GM12892 (cell line): ENCODE data around the gene GPR137.

ENCODE experiments used
- DNase-seq: peaks from one replicate; pipeline ENCODE4 v3.0.0; 2011; ENCODE audit not compliant: insufficient read length
- FAIRE-seq: peaks from 2 replicates; lab custom pipeline; 2011; peaks lifted over from hg19 to GRCh38; lab: Jason Lieb, UNC
- POLR2A ChIP-seq: IDR thresholded peaks from 2 replicates; pipeline ENCODE4 v1.6.1; 2011; ENCODE audit warnings: low read depth, low read length, control low read depth
- POLR2AphosphoS5 ChIP-seq: IDR thresholded peaks from 2 replicates; pipeline ENCODE4 v1.6.1; 2011; ENCODE audit warnings: low read depth, low read length, control low read depth
- TAF1 ChIP-seq: IDR thresholded peaks from 2 replicates; pipeline ENCODE4 v1.6.1; 2011; ENCODE audit warnings: low read depth, mild to moderate bottlenecking, control low read depth, low read length, borderline replicate concordance

The GPR137 gene

DNA sequence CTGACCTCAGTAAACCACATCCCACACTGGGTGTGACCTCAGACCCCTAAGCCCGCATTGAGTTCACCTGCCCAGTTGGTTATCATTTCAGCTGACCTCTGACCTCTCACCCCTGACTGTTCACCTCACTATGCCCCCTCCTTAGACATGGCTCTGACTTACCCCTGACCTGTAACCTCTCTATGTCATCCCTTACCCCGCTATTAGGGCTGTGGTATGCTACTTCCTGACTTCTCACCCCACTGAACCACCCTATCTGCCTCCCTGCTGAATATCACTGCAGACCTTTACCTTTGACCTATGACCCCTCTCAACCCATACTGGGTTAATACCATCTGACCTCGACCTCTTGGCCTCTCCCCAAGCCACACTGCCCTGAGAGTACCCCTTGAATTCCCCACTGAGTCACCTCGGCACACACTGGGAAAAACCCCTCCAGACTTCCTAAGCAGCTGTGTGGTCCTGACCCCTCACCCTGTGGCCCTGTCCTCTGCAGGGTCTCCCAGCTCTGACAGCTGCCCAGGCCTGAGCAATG is 26.0 kb upstream of the GPR137 start:
- no peak for DNase-seq
- no peak for TF ChIP-seq POLR2A
- TF ChIP-seq POLR2AphosphoS5 = no peak
- no peak for TF ChIP-seq TAF1
- peak; percentile 90 for FAIRE-seq

DNA sequence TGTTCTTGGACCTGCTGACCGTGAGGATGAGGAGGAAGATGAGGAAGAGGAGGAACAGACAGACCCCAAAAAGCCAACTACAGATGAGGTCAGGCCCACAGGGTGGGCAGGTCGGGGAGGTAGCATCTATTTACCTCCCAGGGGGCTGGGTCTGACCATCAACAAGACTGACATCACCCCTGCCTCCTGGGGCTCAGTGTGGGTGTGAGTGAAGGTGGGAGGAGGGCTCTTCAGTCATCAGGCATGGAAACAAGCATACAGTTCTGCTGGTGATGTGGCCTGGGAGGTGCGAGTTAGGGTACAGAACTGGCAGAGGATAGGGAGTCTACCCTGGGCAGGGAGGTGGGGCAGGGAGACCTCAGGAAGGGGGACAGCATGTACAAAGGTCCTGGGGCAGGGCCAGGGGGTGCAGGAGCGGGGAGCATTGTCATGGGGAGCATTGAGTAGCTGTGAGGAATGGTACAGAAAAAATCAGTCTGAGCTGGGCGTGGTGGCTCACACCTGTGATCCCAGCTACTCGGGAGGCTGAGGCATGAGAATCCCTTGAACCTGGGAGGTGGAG is 25.4 kb upstream of the GPR137 start:
- no peak for FAIRE-seq
- DNase-seq = no peak
- TF ChIP-seq TAF1 = no peak

DNA sequence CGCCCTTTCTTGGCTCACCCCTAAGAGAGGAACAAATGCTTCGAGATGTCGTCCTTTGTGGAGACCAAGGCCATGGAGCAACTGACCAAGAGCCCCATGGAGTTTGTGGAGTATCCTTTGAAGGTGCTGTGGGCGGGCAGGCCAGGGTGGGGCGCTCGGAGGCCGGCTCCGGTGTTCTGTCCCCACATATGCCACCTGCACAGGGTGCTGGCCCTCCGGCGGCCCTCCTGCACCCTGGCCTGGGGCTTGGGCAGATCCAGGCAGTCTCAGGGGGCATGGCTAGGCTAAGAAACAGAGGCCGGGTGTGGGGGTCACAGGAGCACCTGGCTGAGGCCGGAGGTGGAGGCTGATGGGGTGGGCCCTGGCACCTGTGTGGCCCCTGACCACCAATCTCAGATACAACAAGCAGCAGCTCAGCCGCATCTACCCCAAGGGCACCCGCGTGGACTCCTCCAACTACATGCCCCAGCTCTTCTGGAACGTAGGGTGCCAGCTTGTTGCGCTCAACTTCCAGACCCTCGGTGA is 24.0 kb upstream of the GPR137 start:
- TF ChIP-seq TAF1 (no peak), POLR2AphosphoS5 (no peak), POLR2A (no peak)
- DNase-seq = no peak
- FAIRE-seq = no peak

DNA sequence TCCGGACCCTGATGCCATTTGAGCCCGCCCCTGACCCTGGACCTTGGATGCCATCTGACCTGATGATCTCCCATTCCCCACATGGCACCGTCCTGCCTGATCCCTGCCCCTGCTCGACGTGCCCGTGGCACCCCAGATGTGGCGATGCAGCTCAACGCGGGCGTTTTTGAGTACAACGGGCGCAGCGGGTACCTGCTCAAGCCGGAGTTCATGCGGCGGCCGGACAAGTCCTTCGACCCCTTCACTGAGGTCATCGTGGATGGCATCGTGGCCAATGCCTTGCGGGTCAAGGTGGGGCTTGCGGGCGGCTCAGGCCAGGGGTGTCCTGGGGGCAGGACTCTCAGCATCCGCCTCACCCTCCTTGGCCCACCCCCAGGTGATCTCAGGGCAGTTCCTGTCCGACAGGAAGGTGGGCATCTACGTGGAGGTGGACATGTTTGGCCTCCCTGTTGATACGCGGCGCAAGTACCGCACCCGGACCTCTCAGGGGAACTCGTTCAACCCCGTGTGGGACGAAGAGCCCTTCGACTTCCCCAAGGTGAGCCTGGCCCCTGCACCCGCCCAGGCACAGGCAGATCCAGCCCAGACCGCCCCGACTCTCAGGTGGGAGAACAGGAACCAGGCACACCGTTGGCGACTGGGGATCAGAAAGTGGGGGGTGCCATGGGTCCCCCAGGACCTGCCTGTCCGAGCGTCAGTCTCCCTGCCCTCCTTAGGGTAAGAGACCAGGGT is 23.2 kb upstream of the GPR137 start:
- DNase-seq (no peak), FAIRE-seq (no peak)
- TF ChIP-seq POLR2A (no peak), TAF1 (no peak), POLR2AphosphoS5 (no peak)

DNA sequence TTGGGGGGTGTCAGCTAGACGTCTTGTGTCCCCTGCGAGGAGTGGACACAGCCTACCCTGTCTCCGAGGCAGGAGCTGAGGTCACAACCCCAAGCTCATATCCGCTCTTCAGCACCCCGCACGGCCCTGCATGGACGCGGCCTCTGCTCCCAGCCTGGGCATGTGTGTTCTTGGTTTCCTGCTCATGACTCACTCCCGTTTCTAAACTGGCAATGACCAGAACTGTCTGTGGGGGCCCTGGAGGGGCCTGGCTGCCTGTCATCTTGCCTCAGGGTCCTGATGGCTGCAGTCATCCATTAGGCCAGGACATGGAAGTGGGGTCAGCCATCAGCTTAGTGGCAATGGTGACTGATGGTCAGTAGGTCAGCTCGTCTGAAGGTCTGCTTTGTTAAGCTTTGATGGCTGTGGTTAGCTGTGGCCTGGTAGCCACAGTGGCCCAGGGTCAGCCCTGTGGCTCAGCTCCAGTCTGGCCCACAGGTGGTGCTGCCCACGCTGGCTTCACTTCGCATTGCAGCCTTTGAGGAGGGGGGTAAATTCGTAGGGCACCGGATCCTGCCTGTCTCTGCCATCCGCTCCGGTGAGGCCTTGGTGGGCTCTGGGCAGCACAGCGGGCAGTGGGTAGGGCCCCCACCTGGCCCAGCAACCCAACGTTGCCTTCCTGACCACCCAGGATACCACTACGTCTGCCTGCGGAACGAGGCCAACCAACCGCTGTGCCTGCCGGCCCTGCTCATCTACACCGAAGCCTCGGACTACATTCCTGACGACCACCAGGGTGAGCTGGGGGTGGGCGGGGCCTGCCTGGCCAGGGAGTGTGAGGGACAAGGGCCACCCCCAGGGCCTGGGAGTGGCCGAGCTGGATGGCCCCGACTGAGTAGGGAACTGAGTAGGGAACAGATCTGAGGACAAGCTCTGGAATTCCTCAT is 22.4 kb upstream of the GPR137 start:
- DNase-seq (no peak), FAIRE-seq (no peak)
- no peak for TF ChIP-seq TAF1
- no peak for TF ChIP-seq POLR2AphosphoS5
- TF ChIP-seq POLR2A = no peak

DNA sequence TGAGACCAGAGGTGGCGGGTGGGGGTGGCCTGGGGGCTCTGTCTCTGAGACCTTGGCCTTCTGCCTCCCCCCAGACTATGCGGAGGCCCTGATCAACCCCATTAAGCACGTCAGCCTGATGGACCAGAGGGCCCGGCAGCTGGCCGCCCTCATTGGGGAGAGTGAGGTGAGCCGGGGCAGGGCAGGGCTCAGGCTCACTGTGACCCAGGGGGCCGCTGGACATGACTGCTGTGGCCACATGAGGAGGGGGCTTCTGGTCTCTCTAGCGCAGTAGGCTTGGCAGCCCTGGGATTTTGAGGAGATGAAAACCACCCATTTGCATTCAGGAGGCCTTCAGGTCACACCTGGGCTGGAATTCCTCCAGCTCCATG is 21.7 kb upstream of the GPR137 start:
- TF ChIP-seq TAF1 (no peak), POLR2A (no peak), POLR2AphosphoS5 (no peak)
- no peak for FAIRE-seq
- no peak for DNase-seq

DNA sequence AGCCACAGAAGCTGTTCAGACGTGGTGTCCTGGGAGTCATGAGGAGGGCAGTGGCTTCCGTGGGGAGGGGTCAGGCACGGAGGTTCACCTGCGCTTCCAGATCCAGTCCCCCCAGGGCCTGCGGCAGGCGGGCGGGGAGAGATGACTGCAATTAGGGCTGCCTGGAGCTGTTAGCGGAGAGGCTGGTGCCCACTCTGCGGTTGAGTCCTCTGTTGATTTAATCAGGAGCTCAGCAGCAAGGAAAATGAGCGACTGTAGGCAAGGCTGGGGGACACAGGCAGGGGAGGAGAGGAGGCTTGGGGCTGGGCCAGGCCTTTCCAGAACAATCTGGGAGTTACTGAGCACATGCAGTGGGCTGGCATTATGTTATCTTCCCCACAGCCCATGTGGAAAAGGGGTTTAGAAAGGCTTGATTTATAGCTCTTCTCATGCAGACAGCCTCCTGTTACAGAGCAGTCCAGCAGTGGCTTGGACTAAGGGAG is 21.2 kb upstream of the GPR137 start:
- DNase-seq = no peak
- FAIRE-seq = no peak
- TF ChIP-seq POLR2AphosphoS5 (no peak), TAF1 (no peak), POLR2A (no peak)

DNA sequence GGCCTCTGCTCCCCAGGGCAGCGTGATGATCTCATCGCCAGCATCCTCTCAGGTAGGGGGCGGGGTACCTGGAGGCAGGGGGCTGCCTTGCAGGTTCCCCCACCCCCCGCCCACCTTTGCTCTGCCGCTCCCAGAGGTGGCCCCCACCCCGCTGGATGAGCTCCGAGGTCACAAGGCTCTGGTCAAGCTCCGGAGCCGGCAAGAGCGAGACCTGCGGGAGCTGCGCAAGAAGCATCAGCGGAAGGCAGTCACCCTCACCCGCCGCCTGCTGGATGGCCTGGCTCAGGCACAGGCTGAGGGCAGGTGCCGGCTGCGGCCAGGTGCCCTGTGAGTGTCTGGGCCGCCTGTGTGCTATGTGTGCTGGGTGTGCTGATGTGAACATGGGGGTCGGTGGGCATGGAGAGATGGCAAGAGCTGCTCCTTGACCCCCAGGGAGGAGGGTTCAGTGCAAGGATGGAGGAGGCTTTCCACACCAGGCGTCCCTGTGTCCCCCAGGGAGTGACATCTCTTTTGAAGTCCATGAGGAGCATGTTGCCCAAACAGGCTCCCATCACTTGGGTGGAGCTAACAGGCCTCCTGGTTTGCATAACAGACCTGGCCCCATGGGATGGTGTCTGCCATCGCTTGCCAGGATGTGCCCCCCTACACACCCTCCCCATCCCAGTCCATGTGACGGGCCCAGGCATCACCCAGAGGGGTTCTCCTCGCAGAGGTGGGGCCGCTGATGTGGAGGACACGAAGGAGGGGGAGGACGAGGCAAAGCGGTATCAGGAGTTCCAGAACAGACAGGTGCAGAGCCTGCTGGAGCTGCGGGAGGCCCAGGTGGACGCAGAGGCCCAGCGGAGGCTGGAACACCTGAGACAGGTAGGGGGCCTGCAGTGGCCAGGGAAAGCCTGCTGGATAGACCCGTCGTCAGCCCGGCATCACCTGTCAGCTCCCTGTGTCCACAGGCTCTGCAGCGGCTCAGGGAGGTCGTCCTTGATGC is 20.2 kb upstream of the GPR137 start:
- DNase-seq (no peak), FAIRE-seq (no peak)
- TF ChIP-seq POLR2AphosphoS5 = no peak
- TF ChIP-seq TAF1 = no peak
- TF ChIP-seq POLR2A = no peak

DNA sequence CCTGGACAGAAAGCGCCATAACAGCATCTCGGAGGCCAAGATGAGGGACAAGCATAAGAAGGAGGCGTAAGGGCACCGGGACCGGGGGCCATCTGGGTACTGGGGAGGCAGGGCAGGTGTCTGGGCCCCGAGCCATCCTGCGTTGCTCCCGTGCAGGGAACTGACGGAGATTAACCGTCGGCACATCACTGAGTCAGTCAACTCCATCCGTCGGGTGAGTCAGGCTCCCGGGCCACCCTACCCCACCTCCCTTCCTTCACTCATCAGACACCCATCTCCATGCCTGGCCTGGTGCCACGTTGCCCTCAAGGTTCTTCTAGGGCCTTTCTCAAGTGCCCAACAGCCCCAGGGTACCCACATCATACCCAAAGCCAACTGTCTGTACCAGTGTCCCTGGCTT is 19.3 kb upstream of the GPR137 start:
- DNase-seq (no peak), FAIRE-seq (no peak)
- TF ChIP-seq POLR2A = no peak
- TF ChIP-seq POLR2AphosphoS5 = no peak
- TF ChIP-seq TAF1 = no peak

DNA sequence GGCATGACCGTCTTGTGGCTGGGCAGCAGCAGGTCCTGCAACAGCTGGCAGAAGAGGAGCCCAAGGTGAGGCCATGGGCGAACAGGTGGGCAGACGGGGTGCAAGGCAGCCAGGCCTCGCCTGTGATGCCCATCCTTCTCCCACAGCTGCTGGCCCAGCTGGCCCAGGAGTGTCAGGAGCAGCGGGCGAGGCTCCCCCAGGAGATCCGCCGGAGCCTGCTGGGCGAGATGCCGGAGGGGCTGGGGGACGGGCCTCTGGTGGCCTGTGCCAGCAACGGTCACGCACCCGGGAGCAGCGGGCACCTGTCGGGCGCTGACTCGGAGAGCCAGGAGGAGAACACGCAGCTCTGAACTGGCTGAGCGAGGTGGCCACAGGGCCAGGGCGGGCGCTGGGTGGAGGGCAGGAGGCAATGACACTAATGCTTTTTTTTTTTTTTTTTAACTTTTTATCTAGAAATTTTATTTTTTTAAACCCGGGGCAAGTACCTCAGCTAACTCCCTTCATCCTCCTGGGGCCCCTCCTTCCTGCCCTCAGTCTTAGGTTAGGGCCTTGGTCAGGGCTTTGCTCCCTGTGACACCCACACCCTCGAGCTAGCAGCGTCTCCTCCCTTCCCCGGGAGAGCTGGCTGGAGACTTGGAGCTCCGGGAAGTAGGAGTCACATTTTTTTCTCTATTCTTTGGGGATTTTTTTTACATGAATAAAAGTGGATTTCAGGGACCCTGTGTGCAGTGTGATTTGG is 18.3 kb upstream of the GPR137 start:
- no peak for TF ChIP-seq POLR2A
- no peak for TF ChIP-seq POLR2AphosphoS5
- no peak for TF ChIP-seq TAF1
- DNase-seq = no peak
- no peak for FAIRE-seq
